ENCODE data around the gene TUT1. TPM values are rescaled to one million over a fixed set of nuclear protein-coding genes. Genes with fewer than 3 reads are reported as not detected.
"Not testable (repeated sequence)": the region's sequence is repeated elsewhere in the genome, so short reads cannot be mapped to it uniquely, and the experiment has no call there.

TUT1 gene
- total and polyA plus RNA-seq, 7 experiments from 2014 or later = 20.2 to 54.6 (median 35.4) TPM

GRCh38 chr11:62550478-62550877, 40.8 kb downstream of the TUT1 start:
- Mint-ChIP-seq H3K27ac (peak overlapping the region; percentile 87 to 100 (median 98)), H3K4me3 (peak overlapping the region in 4 of 10 donors; percentile 8 to 85 (median 55)), H3K27me3 (peaks cover 0 to 15% (median 0%) of the 10 kb centered on the region in 5 donors), H3K4me1 (peaks cover 55 to 78% (median 73%) of the 10 kb centered on the region in 7 donors)
- DNase-seq; H3K4me3 ChIP-seq (ENCODE audit: low read length); H3K27me3 ChIP-seq (ENCODE audit: control insufficient read depth in 2 of 2, insufficient read depth in 2 of 2, low read length in 2 of 2); ATAC-seq; H3K36me3 ChIP-seq (ENCODE audit: control insufficient read depth in 2 of 3, insufficient read depth in 3 of 3, low read length in 3 of 3); H3K9me3 Mint-ChIP-seq; H3K36me3 Mint-ChIP-seq; H3K9me3 ChIP-seq (ENCODE audit: control insufficient read depth in 2 of 3, low read length in 3 of 3): not testable (repeated sequence)
- ChIA-PET CTCF (interaction anchor here (0.7 to 2.1 kb wide), 4 partner anchors 9 to 155 kb away, joined by 3 to 11 read pairs (median 6); no protein-coding TSS in a partner anchor), POLR2A (interaction anchor here (0.7 to 5.8 kb wide), 7 partner anchors 7 to 150 kb away, joined by 3 to 72 read pairs (median 3); partner anchors contain the start of gene TUT1)
- intact Hi-C loops (cut with micrococcal nuclease) = loop anchor here (5.0 to 10.0 kb wide), 4 partner anchors 523 to 1566 kb away; partner anchors contain the start of gene FTH1 (in 1 of the 2)
- H3K4me1 ChIP-seq (ENCODE audit: control insufficient read depth in 2 of 2, insufficient read depth in 2 of 2, low read length in 2 of 2) = peaks cover 50 to 56% of the 10 kb centered on the region in 2 donors
- H3K27ac ChIP-seq (ENCODE audit: low read depth, low read length) = peak overlapping the region; percentile 87

- ATAC-seq (no peak), DNase-seq (no peak)
- Mint-ChIP-seq H3K36me3 (peaks cover 0 to 5% (median 0%) of the 10 kb centered on the region in 5 donors), H3K9me3 (peaks cover 0 to 5% (median 0%) of the 10 kb centered on the region in 11 donors), H3K4me3 (peak overlapping the region in 3 of 10 donors; percentile 63 to 97 (median 91)), H3K27ac (peak overlapping the region; percentile 14 to 98 (median 84)), H3K27me3 (peaks cover 0 to 15% (median 0%) of the 10 kb centered on the region in 5 donors), H3K4me1 (peaks cover 39 to 78% (median 69%) of the 10 kb centered on the region in 7 donors)
- Histone ChIP-seq H3K9me3 (ENCODE audit: control insufficient read depth in 2 of 3, low read length in 3 of 3) (no peaks in the 10 kb centered on the region), H3K4me3 (ENCODE audit: low read length) (no peak overlapping the region), H3K27ac (ENCODE audit: low read depth, low read length) (no peak overlapping the region), H3K27me3 (ENCODE audit: control insufficient read depth in 2 of 2, insufficient read depth in 2 of 2, low read length in 2 of 2) (no peaks in the 10 kb centered on the region), H3K36me3 (ENCODE audit: control insufficient read depth in 2 of 3, insufficient read depth in 3 of 3, low read length in 3 of 3) (peaks cover 0 to 9% (median 0%) of the 10 kb centered on the region in 3 experiments), H3K4me1 (ENCODE audit: control insufficient read depth in 2 of 2, insufficient read depth in 2 of 2, low read length in 2 of 2) (peaks cover 39 to 46% of the 10 kb centered on the region in 2 donors)
- POLR2A ChIA-PET = interaction anchor here (0.6 to 1.5 kb wide), 3 partner anchors 10 to 148 kb away, joined by 3 read pairs; no protein-coding TSS in a partner anchor
- CTCF ChIA-PET = interaction anchor here (0.7 to 2.8 kb wide), 3 partner anchors 11 to 14 kb away, joined by 3 to 12 read pairs (median 11); no protein-coding TSS in a partner anchor
- intact Hi-C loops (cut with micrococcal nuclease) = loop anchor here in 1 of 2 donors (5.0 kb wide), 1 partner anchor 581 kb away; the partner anchor contains the start of gene FTH1
Measured at GRCh38 chr11:62548545-62549335, 42.6 kb downstream of the TUT1 start.

DNA sequence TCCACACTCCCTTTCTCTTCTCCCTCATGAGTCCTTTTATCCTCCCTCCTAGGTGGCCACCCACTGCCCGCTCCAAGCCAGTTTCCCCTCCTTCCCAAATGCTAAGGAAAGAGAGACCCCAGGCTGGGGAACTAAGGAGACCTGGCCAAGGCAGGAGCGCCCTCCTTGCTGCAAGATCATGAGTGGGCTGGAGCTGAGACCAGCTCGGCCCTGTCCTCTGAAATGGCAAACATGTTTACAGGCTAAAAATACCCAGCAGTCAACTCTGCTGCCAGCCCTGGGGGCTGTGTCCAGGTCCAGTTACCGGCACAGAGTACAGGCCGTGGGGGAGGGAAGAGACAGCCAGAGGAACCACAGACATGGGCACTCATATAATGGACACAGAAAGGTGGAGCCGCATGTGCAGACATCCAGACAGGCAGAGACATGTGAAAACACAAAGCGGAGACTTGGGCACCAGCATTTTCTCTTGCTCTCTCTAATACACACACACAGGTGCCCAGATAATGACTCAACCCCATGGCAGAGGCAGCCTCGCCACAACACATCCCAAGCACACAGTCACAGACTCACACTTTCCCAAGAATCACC, 43.5 kb downstream of the TUT1 start:
- Histone ChIP-seq H3K36me3 (ENCODE audit: control insufficient read depth in 2 of 3, insufficient read depth in 3 of 3, low read length in 3 of 3) (peaks cover 0 to 9% (median 0%) of the 10 kb centered on the region in 3 experiments), H3K27me3 (ENCODE audit: control insufficient read depth in 2 of 2, insufficient read depth in 2 of 2, low read length in 2 of 2) (no peaks in the 10 kb centered on the region), H3K4me3 (ENCODE audit: low read length) (no peak overlapping the region), H3K4me1 (ENCODE audit: control insufficient read depth in 2 of 2, insufficient read depth in 2 of 2, low read length in 2 of 2) (peaks cover 35 to 45% of the 10 kb centered on the region in 2 donors), H3K9me3 (ENCODE audit: control insufficient read depth in 2 of 3, low read length in 3 of 3) (no peaks in the 10 kb centered on the region), H3K27ac (ENCODE audit: low read depth, low read length) (no peak overlapping the region)
- ATAC-seq (no peak), DNase-seq (no peak)
- peaks cover 0 to 5% (median 0%) of the 10 kb centered on the region in 11 donors for H3K9me3 Mint-ChIP-seq
- ChIA-PET POLR2A (interaction anchor here (0.6 to 6.3 kb wide), 3 partner anchors 11 to 47 kb away, joined by 3 to 57 read pairs (median 3); no protein-coding TSS in a partner anchor), CTCF (interaction anchor here (0.7 to 2.8 kb wide), 2 partner anchors 12 to 123 kb away, joined by 3 to 12 read pairs; no protein-coding TSS in a partner anchor)
- H3K27me3 Mint-ChIP-seq = peaks cover 0 to 15% (median 0%) of the 10 kb centered on the region in 5 donors
- H3K4me3 Mint-ChIP-seq = peak overlapping the region; percentile 62 to 100 (median 86)
- peaks cover 0 to 5% (median 0%) of the 10 kb centered on the region in 5 donors for H3K36me3 Mint-ChIP-seq
- peak overlapping the region; percentile 63 to 98 (median 84) for H3K27ac Mint-ChIP-seq
- H3K4me1 Mint-ChIP-seq = peaks cover 37 to 78% (median 70%) of the 10 kb centered on the region in 7 donors
- intact Hi-C loops (cut with micrococcal nuclease) = loop anchor here in 1 of 2 donors (5.0 kb wide), 1 partner anchor 580 kb away; the partner anchor contains the start of gene FTH1

DNA sequence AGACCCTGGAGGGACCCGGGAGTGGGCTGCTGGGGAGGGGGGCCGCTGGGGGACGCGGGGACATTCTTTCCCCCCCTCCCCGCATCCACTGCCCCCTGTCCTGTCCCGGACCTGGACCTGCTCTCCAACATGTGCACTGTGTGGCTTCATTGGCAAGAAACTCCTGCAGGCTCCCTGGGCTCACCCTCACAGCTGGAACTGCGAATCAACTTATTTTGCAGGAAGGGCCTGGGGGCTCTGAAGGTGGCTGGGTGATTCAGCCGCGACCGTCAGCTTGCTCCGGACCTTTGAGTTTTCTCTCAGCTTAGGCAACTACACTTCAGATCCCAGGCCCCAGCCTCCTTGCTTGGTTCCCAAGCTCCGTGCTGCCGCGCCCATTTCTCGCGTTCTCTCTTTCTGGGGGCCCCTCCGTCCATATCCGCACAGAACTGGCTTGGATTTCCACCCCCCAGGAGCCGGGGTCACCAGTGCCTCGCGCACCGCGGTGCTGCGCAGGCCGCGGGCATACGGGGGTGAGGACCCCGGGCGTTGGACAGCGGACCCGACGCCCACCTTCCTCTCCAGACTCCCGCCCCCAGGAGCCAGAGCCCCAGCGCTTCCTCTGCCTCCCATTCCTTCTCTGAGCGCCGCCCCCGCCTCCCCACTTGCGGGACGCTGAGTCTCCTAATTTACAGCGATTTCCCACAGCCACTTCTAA, 44.2 kb downstream of the TUT1 start:
- Mint-ChIP-seq H3K9me3 (peaks cover 0 to 5% (median 0%) of the 10 kb centered on the region in 11 donors), H3K27ac (peak overlapping the region; percentile 51 to 98 (median 84)), H3K4me1 (peaks cover 36 to 78% (median 66%) of the 10 kb centered on the region in 7 donors), H3K4me3 (peak overlapping the region; percentile 52 to 100 (median 88)), H3K27me3 (peaks cover 0 to 15% (median 0%) of the 10 kb centered on the region in 5 donors), H3K36me3 (peaks cover 0 to 5% (median 0%) of the 10 kb centered on the region in 5 donors)
- Histone ChIP-seq H3K27ac (ENCODE audit: low read depth, low read length) (peak overlapping the region; percentile 84), H3K4me1 (ENCODE audit: control insufficient read depth in 2 of 2, insufficient read depth in 2 of 2, low read length in 2 of 2) (peaks cover 34 to 42% of the 10 kb centered on the region in 2 donors), H3K4me3 (ENCODE audit: low read length) (peak overlapping the region; percentile 87), H3K27me3 (ENCODE audit: control insufficient read depth in 2 of 2, insufficient read depth in 2 of 2, low read length in 2 of 2) (no peaks in the 10 kb centered on the region), H3K9me3 (ENCODE audit: control insufficient read depth in 2 of 3, low read length in 3 of 3) (no peaks in the 10 kb centered on the region), H3K36me3 (ENCODE audit: control insufficient read depth in 2 of 3, insufficient read depth in 3 of 3, low read length in 3 of 3) (peaks cover 0 to 9% (median 0%) of the 10 kb centered on the region in 3 experiments)
- DNase-seq (no peak), ATAC-seq (no peak)
- POLR2A ChIA-PET = interaction anchor here (0.5 to 6.3 kb wide), 4 partner anchors 12 to 275 kb away, joined by 3 to 57 read pairs (median 5); no protein-coding TSS in a partner anchor
- intact Hi-C loops (cut with micrococcal nuclease) = loop anchor here (1.0 to 5.0 kb wide), 4 partner anchors 8 to 580 kb away; partner anchors contain the start of gene FTH1 (in 1 of the 2)
- CTCF ChIA-PET = interaction anchor here (0.7 to 2.8 kb wide), 3 partner anchors 10 to 122 kb away, joined by 3 to 12 read pairs (median 4); no protein-coding TSS in a partner anchor

DNA sequence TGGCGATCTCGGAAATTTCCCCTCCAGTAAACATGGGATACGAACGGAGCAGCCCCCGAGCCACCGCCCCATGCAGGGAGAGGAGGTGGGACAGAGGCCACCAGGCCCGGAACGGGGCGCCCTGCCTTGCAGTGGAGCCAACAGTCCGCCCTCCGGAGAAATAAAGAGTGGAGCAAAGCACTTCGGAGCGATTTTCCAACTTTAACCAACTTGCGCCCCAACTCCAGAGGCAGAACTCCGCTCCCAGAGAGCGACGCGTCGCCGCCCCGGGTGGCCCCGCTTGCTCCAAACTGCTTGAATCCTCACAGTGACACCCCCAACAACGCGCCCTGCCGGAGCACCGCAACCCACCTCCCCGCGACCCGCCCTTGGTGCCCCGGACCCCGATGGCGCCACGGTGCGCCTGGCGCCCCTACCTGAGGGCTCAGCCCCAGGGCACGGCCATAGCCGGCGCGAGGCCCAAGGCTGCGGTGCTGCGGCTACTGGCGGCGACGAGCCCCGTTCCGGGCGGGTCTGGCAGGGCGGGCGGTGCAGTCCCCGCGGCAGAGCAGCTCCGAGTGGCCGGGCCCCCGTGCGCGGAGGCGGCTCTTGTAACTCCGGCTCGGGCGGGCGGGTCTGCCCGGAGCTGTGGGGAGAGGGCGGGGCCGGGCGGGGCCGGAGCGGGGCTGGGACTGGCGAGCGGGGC, 44.9 kb downstream of the TUT1 start, which contains the start of gene AHNAK:
Gene AHNAK, minus strand, starts transcription at position 563 of the 685 bp plus-strand sequence. CDS start 10,708 bp downstream, outside the sequence.
- Histone ChIP-seq H3K4me1 (ENCODE audit: control insufficient read depth in 2 of 2, insufficient read depth in 2 of 2, low read length in 2 of 2) (peaks cover 34 to 36% of the 10 kb centered on the region in 2 donors), H3K36me3 (ENCODE audit: control insufficient read depth in 2 of 3, insufficient read depth in 3 of 3, low read length in 3 of 3) (peaks cover 0 to 9% (median 0%) of the 10 kb centered on the region in 3 experiments), H3K27ac (ENCODE audit: low read depth, low read length) (peak within 1 kb of the TSS; percentile 84), H3K9me3 (ENCODE audit: control insufficient read depth in 2 of 3, low read length in 3 of 3) (no peaks in the 10 kb centered on the region), H3K27me3 (ENCODE audit: control insufficient read depth in 2 of 2, insufficient read depth in 2 of 2, low read length in 2 of 2) (no peaks in the 10 kb centered on the region), H3K4me3 (ENCODE audit: low read length) (peak within 1 kb of the TSS; percentile 87)
- Mint-ChIP-seq H3K27ac (peak within 1 kb of the TSS; percentile 51 to 98 (median 93)), H3K4me3 (peak within 1 kb of the TSS; percentile 88 to 100 (median 94)), H3K9me3 (no peaks in the 10 kb centered on the region), H3K36me3 (peaks cover 0 to 7% (median 0%) of the 10 kb centered on the region in 5 donors), H3K4me1 (peaks cover 36 to 78% (median 66%) of the 10 kb centered on the region in 7 donors), H3K27me3 (peaks cover 0 to 13% (median 0%) of the 10 kb centered on the region in 5 donors)
- intact Hi-C loops (cut with micrococcal nuclease) = loop anchor here (1.0 to 5.0 kb wide), 4 partner anchors 9 to 579 kb away; partner anchors contain the start of gene FTH1 (in 1 of the 2)
- POLR2A ChIA-PET = interaction anchor here (0.5 to 6.3 kb wide), 6 partner anchors 7 to 276 kb away, joined by 3 to 72 read pairs (median 5); partner anchors contain the start of genes C11orf98 and CSKMT
- peak; percentile 61 for ATAC-seq
- CTCF ChIA-PET = interaction anchor here (1.1 to 2.8 kb wide), 2 partner anchors 11 to 14 kb away, joined by 4 to 12 read pairs; no protein-coding TSS in a partner anchor
- peak in 8 of 9 donors; percentile 37 to 87 (median 50) for DNase-seq

Data from naive thymus-derived CD4-positive, alpha-beta T cell (primary cell).